Pancreas (tissue), 10 donors: ENCODE data around the gene METTL21C. TPM values are rescaled to one million over a fixed set of nuclear protein-coding genes. Genes with fewer than 3 reads are reported as not detected.

Experiments used
- ATAC-seq, 4 donors: fragments of 200-7000 bp; cut with Tn5 transposase; one replicate each; pipeline versions ENCODE4 v1.8.0 to v1.9.1; 2020; ENCODE audit warnings: mild to moderate bottlenecking in 4 of 4, moderate library complexity in 4 of 4
- DNase-seq, 6 donors: peaks; one replicate each; pipeline ENCODE4 v3.0.0-alpha.2; 2020
- FAIRE-seq: peaks from 2 replicates; lab custom pipeline; 2012; peaks lifted over from hg19 to GRCh38; lab: Jason Lieb, UNC
- H3K27ac ChIP-seq, 4 donors: fragments of 200-600 bp; sonication (generic); 1 replicate in 3 of 4; 2 replicates in 1 of 4; pipeline versions ENCODE4 v1.5.0 to v1.8.0; 2020
- H3K27me3 ChIP-seq, 4 donors: fragments of 200-600 bp; one replicate each; pipeline ENCODE4 v1.8.0; 2021
- H3K36me3 ChIP-seq, 3 donors: fragments of 200-600 bp; sonication (generic) in 1 of 3; one replicate each; pipeline versions ENCODE4 v1.5.0 to v1.8.0; 2020 to 2021
- H3K4me1 ChIP-seq, 3 donors: fragments of 200-600 bp; one replicate each; pipeline ENCODE4 v1.8.0; 2021
- H3K4me3 ChIP-seq, 4 donors: fragments of 200-600 bp; sonication (generic) in 2 of 4; one replicate each; pipeline versions ENCODE4 v1.5.0 to v1.8.0; 2020 to 2021
- H3K9me3 ChIP-seq, 4 donors: fragments of 200-600 bp; one replicate each; pipeline ENCODE4 v1.8.0; 2021
- CTCF ChIP-seq, 4 donors: fragments of 200-600 bp; sonication (generic) in 3 of 4; IDR thresholded peaks; one replicate each; pipeline versions ENCODE4 v1.5.0 to v1.8.0; 2021; ENCODE audit warnings: antibody characterized with exemption in 4 of 4
- WGBS, 2 donors: extraction: QIAGEN DNeasy Blood & Tissue Kit; methylation state at CpG; one replicate each; pipeline ENCODE4 v1.1.7; 2013; 5-methylcytosine and 5-hydroxymethylcytosine counted together
- intact Hi-C, 3 donors: fragments of 100-400 bp; cut with DNase I; formaldehyde crosslinking; loops; one replicate each; pipeline versions ENCODE4 v1.11.1 to v1.14.2; 2022
- polyA plus RNA-seq, 2 donors: library from polyadenylated mRNA; stranded (reverse); fragments of 200-250 nt; gene quantifications; one replicate each; pipeline ENCODE4 v1.2.3, GENCODE V29; 2013
- total RNA-seq, 6 donors: library from RNA; stranded (reverse); fragmentation: NEBNext Ultra II Directional in 4 of 6; extraction: Animal tissue kit (Norgen Biotek cat#: 25700) in 4 of 6; gene quantifications; one replicate each; pipeline versions ENCODE4 v1.2.1 to v1.2.4, GENCODE V29; 2021 to 2023
- donor health status: healthy with polysubstance abuse.
- donor health status: DM: no; HTN: no; CAD: no; lungs with moderate emphysema.
- donor health status: DM: no; HTN: no; CAD: no.
- donor health status: control.
- donor health status: control.
- donor health status: Bipolar disorder and iron deficiency.
- donor health status: DM: yes; HTN: yes; CAD: no.
- donor health status: DM: no; HTN: no; CAD: no.
- donor health status: DM: no; HTN: no; CAD: no.
- donor health status: DM: yes; HTN: yes; CAD: no.

Gene METTL21C
- total and polyA plus RNA-seq, 8 donors = not detected

- H3K4me3 ChIP-seq = no peak overlapping the region
- no peaks in the 10 kb centered on the region for H3K4me1 ChIP-seq
- H3K27me3 ChIP-seq = no peaks in the 10 kb centered on the region
- H3K9me3 ChIP-seq = no peaks in the 10 kb centered on the region
- H3K36me3 ChIP-seq = no peaks in the 10 kb centered on the region
- FAIRE-seq (no peak), ATAC-seq (no peak), DNase-seq (no peak)
- intact Hi-C loops = no loop called here
- TF ChIP-seq CTCF (IDR thresholded peaks at IDR 0.05) = no peak
- H3K27ac ChIP-seq = no peak overlapping the region
Observed at GRCh38 chr13:102709536-102709935, 14.7 kb upstream of the METTL21C start.

GRCh38 chr13:102708991-102709390 lies 14.1 kb upstream of the METTL21C start:
- no peak overlapping the region for H3K27ac ChIP-seq
- no peak overlapping the region for H3K4me3 ChIP-seq
- no peak for DNase-seq
- no peaks in the 10 kb centered on the region for H3K9me3 ChIP-seq
- H3K36me3 ChIP-seq = no peaks in the 10 kb centered on the region
- no peak for ATAC-seq
- no peaks in the 10 kb centered on the region for H3K4me1 ChIP-seq
- 71 to 87% methylated on average over 2 of the region's 2 CpGs for WGBS, 2 donors
- no peaks in the 10 kb centered on the region for H3K27me3 ChIP-seq
- FAIRE-seq = no peak
- no peak for TF ChIP-seq CTCF (IDR thresholded peaks at IDR 0.05)
- intact Hi-C loops = no loop called here

DNA sequence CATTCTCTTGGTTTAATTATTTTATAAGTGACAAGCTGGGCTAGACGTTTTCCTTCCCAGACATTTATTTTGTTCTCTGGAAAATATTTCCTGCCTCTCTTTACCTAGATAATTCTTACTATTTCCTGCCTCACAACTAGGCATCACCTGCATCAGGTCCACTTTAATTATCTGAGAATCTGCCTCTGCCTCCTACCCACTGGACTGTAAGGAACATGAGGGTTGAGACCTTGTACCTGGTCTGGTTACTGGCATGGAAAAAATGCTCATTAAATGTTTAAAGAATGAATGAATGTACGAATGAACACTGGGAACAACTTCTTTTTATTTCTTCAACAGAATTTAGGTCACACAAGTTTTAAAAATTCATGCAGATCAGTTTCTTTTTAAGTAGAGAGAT lies 13.4 kb upstream of the METTL21C start:
- no peak for TF ChIP-seq CTCF (IDR thresholded peaks at IDR 0.05)
- Histone ChIP-seq H3K27me3 (no peaks in the 10 kb centered on the region), H3K4me1 (no peaks in the 10 kb centered on the region), H3K27ac (no peak overlapping the region), H3K9me3 (no peaks in the 10 kb centered on the region), H3K4me3 (no peak overlapping the region), H3K36me3 (no peaks in the 10 kb centered on the region)
- 18 to 28% methylated on average over 2 of the region's 2 CpGs for WGBS, 2 donors
- intact Hi-C loops = no loop called here
- ATAC-seq = no peak
- FAIRE-seq = no peak
- DNase-seq = no peak

- Histone ChIP-seq H3K4me1 (no peaks in the 10 kb centered on the region), H3K9me3 (no peaks in the 10 kb centered on the region), H3K36me3 (no peaks in the 10 kb centered on the region), H3K4me3 (no peak overlapping the region), H3K27ac (no peak overlapping the region), H3K27me3 (no peaks in the 10 kb centered on the region)
- intact Hi-C loops = no loop called here
- 6 to 7% methylated on average over 4 of the region's 4 CpGs for WGBS, 2 donors
- DNase-seq (no peak), FAIRE-seq (no peak), ATAC-seq (peak in 2 of 4 donors; percentile 25 to 65)
- TF ChIP-seq CTCF (IDR thresholded peaks at IDR 0.05) = no peak
Observed at GRCh38 chr13:102707467-102707866, 12.6 kb upstream of the METTL21C start.

- Histone ChIP-seq H3K9me3 (no peaks in the 10 kb centered on the region), H3K36me3 (no peaks in the 10 kb centered on the region), H3K4me3 (no peak overlapping the region), H3K27me3 (no peaks in the 10 kb centered on the region), H3K4me1 (no peaks in the 10 kb centered on the region), H3K27ac (no peak overlapping the region)
- TF ChIP-seq CTCF (IDR thresholded peaks at IDR 0.05) = no peak
- WGBS, 2 donors = 61 to 69% methylated on average over 6 of the region's 6 CpGs
- ATAC-seq (no peak), FAIRE-seq (no peak), DNase-seq (no peak)
- intact Hi-C loops = no loop called here
Observed at GRCh38 chr13:102704238-102705058, 9.6 kb upstream of the METTL21C start.
